Measurements from ENCODE around the gene B3GALT4. TPM values are rescaled to one million over a fixed set of nuclear protein-coding genes. Genes with fewer than 3 reads are reported as not detected.

The B3GALT4 gene, protein sequence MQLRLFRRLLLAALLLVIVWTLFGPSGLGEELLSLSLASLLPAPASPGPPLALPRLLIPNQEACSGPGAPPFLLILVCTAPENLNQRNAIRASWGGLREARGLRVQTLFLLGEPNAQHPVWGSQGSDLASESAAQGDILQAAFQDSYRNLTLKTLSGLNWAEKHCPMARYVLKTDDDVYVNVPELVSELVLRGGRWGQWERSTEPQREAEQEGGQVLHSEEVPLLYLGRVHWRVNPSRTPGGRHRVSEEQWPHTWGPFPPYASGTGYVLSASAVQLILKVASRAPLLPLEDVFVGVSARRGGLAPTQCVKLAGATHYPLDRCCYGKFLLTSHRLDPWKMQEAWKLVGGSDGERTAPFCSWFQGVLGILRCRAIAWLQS
- 2.6 and 2.7 TPM in 2 replicates for total RNA-seq (2014; rRNA removed; shearing (Covaris generic))
- polyA plus RNA-seq (2016; fragmentation: Nextera tagmentation; extraction: Ambion mirVana), result 2.4 and 2.7 TPM in 2 replicates

- peaks cover 4% of the 10 kb centered on the region; the same call in 1 of the 2 replicates for H4K20me1 ChIP-seq (ENCODE audit: insufficient read depth)
- peak; percentile 87 for DNase-seq
These were observed at the start of gene B3GALT4 for GRCh38 chr6:33276864-33277662. Gene B3GALT4, plus strand, starts transcription at chr6:33277123. Its CDS starts 297 bp downstream, at chr6:33277420.

DNA sequence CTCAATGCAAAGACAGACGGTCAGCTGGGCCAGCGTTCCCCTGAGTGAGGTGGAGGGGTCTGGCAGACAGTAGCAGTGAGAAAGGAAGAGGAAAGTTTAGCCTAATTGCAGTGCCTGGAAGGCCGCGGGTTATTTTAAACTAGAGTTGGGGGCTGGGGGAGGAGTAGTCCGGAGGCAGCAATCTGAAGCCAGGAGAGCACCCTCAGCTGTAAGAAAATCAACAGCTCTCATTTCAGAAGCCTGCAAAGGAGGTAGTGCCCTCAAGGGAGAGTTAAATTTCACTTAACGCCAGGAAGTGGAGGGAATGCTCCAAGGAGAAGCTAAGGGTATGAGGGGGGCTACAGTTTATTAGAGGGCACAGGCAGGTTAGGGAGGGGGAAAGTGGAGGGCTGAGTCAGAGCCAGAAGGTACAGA, 41.7 kb upstream of the B3GALT4 start:
- Histone ChIP-seq H3F3A (ENCODE audit: insufficient read depth) (no peaks in the 10 kb centered on the region), H2AFZ (no peak overlapping the region), H3K9me3 (ENCODE audit: low read depth) (no peaks in the 10 kb centered on the region), H3K79me2 (ENCODE audit: insufficient read depth) (no peaks in the 10 kb centered on the region), H3K36me3 (ENCODE audit: low read depth) (no peaks in the 10 kb centered on the region), H3K4me2 (ENCODE audit: unreplicated experiment) (no peak overlapping the region), H3K4me3 (no peak overlapping the region), H3K9me2 (ENCODE audit: insufficient read depth) (no peaks in the 10 kb centered on the region), H3K4me1 (ENCODE audit: insufficient read depth) (no peaks in the 10 kb centered on the region), H3K27me3 (replicated peaks; ENCODE audit: insufficient read depth) (peaks cover 38% of the 10 kb centered on the region), H3K9ac (no peak overlapping the region), H3K27ac (no peak overlapping the region), H4K20me1 (ENCODE audit: insufficient read depth) (no peaks in the 10 kb centered on the region)
- TF ChIP-seq EZH2phosphoT487 (IDR thresholded peaks at IDR 0.05; ENCODE audit: insufficient read depth, low read depth) (no peak), EZH2 (IDR thresholded peaks at IDR 0.05; ENCODE audit: insufficient read depth, poor library complexity, severe bottlenecking) (no peak)
- WGBS, 2 experiments (ENCODE audit: low coverage in 1 of 2, low lambda C conversion rate in 2 of 2, missing lambda C conversion rate in 2 of 2), result 10% methylated on average over 6 of the region's 6 CpGs
- no peak for DNase-seq
- in situ Hi-C loops (cut with MboI), result no loop called here

More at GRCh38 chr6:33276864-33277662, at the start of gene B3GALT4:
- Histone ChIP-seq H3F3A (ENCODE audit: insufficient read depth) (peaks cover 63% of the 10 kb centered on the region), H3K9me3 (ENCODE audit: low read depth) (no peaks in the 10 kb centered on the region), H2AFZ (no peak within 1 kb of the TSS), H3K9ac (peak within 1 kb of the TSS; percentile 88), H3K4me3 (peak within 1 kb of the TSS; percentile 61), H3K27me3 (replicated peaks; ENCODE audit: insufficient read depth) (no peaks in the 10 kb centered on the region), H3K9me2 (ENCODE audit: insufficient read depth) (no peaks in the 10 kb centered on the region), H3K36me3 (ENCODE audit: low read depth) (peaks cover 40% of the 10 kb centered on the region), H3K4me1 (ENCODE audit: insufficient read depth) (peaks cover 35% of the 10 kb centered on the region), H3K27ac (peak within 1 kb of the TSS; percentile 81), H3K4me2 (ENCODE audit: unreplicated experiment) (peak within 1 kb of the TSS; percentile 98), H3K79me2 (ENCODE audit: insufficient read depth) (peaks cover 41% of the 10 kb centered on the region)
- WGBS, 2 experiments (ENCODE audit: low coverage in 1 of 2, low lambda C conversion rate in 2 of 2, missing lambda C conversion rate in 2 of 2), result 3 to 6% methylated on average over 58 to 66 of the region's 80 CpGs
- in situ Hi-C loops (cut with MboI), result no loop called here
- TF ChIP-seq EZH2phosphoT487 (IDR thresholded peaks at IDR 0.05; ENCODE audit: insufficient read depth, low read depth) (no peak), EZH2 (IDR thresholded peaks at IDR 0.05; ENCODE audit: insufficient read depth, poor library complexity, severe bottlenecking) (no peak)

- H3K27me3 ChIP-seq (replicated peaks; ENCODE audit: insufficient read depth), result peaks cover 31% of the 10 kb centered on the region
- no peaks in the 10 kb centered on the region for H3K36me3 ChIP-seq (ENCODE audit: low read depth)
- in situ Hi-C loops (cut with MboI), result no loop called here
- TF ChIP-seq EZH2phosphoT487 (IDR thresholded peaks at IDR 0.05; ENCODE audit: insufficient read depth, low read depth), result no peak
- TF ChIP-seq EZH2 (IDR thresholded peaks at IDR 0.05; ENCODE audit: insufficient read depth, poor library complexity, severe bottlenecking), result no peak
- no peak overlapping the region for H3K27ac ChIP-seq
- no peak overlapping the region for H3K4me3 ChIP-seq
- H3K4me2 ChIP-seq (ENCODE audit: unreplicated experiment), result no peak overlapping the region
- no peaks in the 10 kb centered on the region for H3K9me2 ChIP-seq (ENCODE audit: insufficient read depth)
- H3K9ac ChIP-seq, result no peak overlapping the region
- no peak for DNase-seq
- no peaks in the 10 kb centered on the region for H3K79me2 ChIP-seq (ENCODE audit: insufficient read depth)
- no peaks in the 10 kb centered on the region for H3K9me3 ChIP-seq (ENCODE audit: low read depth)
- H3F3A ChIP-seq (ENCODE audit: insufficient read depth), result no peaks in the 10 kb centered on the region
- H4K20me1 ChIP-seq (ENCODE audit: insufficient read depth), result no peaks in the 10 kb centered on the region
- H3K4me1 ChIP-seq (ENCODE audit: insufficient read depth), result no peaks in the 10 kb centered on the region
- H2AFZ ChIP-seq, result no peak overlapping the region
These were observed 40.6 kb upstream of the B3GALT4 start for GRCh38 chr6:33236328-33236727.

- H3F3A ChIP-seq (ENCODE audit: insufficient read depth), result no peaks in the 10 kb centered on the region
- no peak overlapping the region for H2AFZ ChIP-seq
- H4K20me1 ChIP-seq (ENCODE audit: insufficient read depth), result no peaks in the 10 kb centered on the region
- H3K36me3 ChIP-seq (ENCODE audit: low read depth), result no peaks in the 10 kb centered on the region
- TF ChIP-seq EZH2 (IDR thresholded peaks at IDR 0.05; ENCODE audit: insufficient read depth, poor library complexity, severe bottlenecking) (no peak), EZH2phosphoT487 (IDR thresholded peaks at IDR 0.05; ENCODE audit: insufficient read depth, low read depth) (no peak)
- H3K79me2 ChIP-seq (ENCODE audit: insufficient read depth), result no peaks in the 10 kb centered on the region
- 59 to 66% methylated on average over 6 of the region's 6 CpGs for WGBS, 2 experiments (ENCODE audit: low coverage in 1 of 2, low lambda C conversion rate in 2 of 2, missing lambda C conversion rate in 2 of 2)
- in situ Hi-C loops (cut with MboI), result no loop called here
- no peak overlapping the region for H3K4me2 ChIP-seq (ENCODE audit: unreplicated experiment)
- no peaks in the 10 kb centered on the region for H3K9me2 ChIP-seq (ENCODE audit: insufficient read depth)
- H3K4me1 ChIP-seq (ENCODE audit: insufficient read depth), result no peaks in the 10 kb centered on the region
- peaks cover 27% of the 10 kb centered on the region for H3K27me3 ChIP-seq (replicated peaks; ENCODE audit: insufficient read depth)
- no peak overlapping the region for H3K27ac ChIP-seq
- no peak overlapping the region for H3K9ac ChIP-seq
- DNase-seq, result no peak
- H3K9me3 ChIP-seq (ENCODE audit: low read depth), result no peaks in the 10 kb centered on the region
- H3K4me3 ChIP-seq, result no peak overlapping the region
These were observed 40.1 kb upstream of the B3GALT4 start for GRCh38 chr6:33236852-33237251.

Data from GM23248 (cell line).